Activated naive CD8-positive, alpha-beta T cell (primary cell): Measurements from ENCODE around the gene MEIKIN.
A peak's percentile ranks its signal among the peaks of the same experiment; 100 is the strongest.

ENCODE experiments used
- H3K27ac Mint-ChIP-seq: one replicate; pipeline ENCODE4 v1.8.0; 2021; ENCODE audit warnings: mixed read lengths
- H3K27me3 Mint-ChIP-seq: one replicate; pipeline ENCODE4 v1.8.0; 2021; ENCODE audit warnings: mixed read lengths
- H3K36me3 Mint-ChIP-seq: one replicate; pipeline ENCODE4 v1.8.0; 2021; ENCODE audit warnings: mixed read lengths
- H3K4me1 Mint-ChIP-seq: one replicate; pipeline ENCODE4 v1.8.0; 2021; ENCODE audit warnings: low read depth, mixed read lengths
- H3K4me3 Mint-ChIP-seq: one replicate; pipeline ENCODE4 v1.8.0; 2021; ENCODE audit warnings: mild to moderate bottlenecking, mixed read lengths
- H3K9me3 Mint-ChIP-seq: one replicate; pipeline ENCODE4 v1.8.0; 2021; ENCODE audit warnings: low read depth, mixed read lengths

The MEIKIN gene

DNA sequence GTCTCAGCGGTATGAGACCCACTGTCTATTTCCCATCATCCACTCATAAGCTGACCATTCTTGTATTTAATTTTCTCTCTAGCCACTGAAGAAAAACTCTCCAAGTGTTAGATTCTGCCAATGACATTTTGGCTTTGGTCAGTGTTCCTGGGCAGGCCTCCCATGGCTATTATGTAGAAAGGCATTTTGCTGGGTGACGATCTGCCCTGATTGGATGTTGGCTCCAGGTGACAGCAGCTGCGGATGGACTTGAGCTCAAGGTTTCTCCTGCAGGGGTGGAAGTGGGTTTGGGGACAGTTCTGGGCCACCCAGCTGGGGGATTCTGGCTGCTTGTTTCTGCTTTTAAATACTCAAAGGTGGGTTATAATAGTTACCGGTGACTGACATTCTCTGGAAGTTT is 34.4 kb upstream of the MEIKIN start:
- peaks cover 38% of the 10 kb centered on the region for H3K4me1 Mint-ChIP-seq
- H3K27ac Mint-ChIP-seq, result no peak overlapping the region
- H3K4me3 Mint-ChIP-seq, result no peak overlapping the region
- H3K36me3 Mint-ChIP-seq, result no peaks in the 10 kb centered on the region
- H3K9me3 Mint-ChIP-seq, result no peaks in the 10 kb centered on the region
- H3K27me3 Mint-ChIP-seq, result no peaks in the 10 kb centered on the region

DNA sequence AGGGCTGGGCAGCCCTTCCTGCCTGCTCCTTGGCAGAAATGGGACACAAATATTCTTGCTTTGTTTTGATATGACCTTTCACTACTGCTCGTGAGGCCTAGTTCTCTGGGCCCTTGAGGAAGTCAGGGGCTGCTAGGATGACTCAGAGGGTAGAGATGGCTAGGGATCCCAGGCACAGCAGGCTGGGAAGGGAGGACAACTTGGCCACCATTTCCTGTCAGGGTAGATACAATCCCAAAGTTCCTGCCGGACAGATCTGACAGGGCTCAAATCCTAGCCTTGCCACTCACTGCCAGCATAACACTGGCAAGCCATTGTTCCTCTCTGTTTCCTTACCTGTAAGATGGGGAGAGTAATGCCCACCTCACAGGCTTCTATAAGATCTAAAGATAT is 31.7 kb upstream of the MEIKIN start:
- no peaks in the 10 kb centered on the region for H3K27me3 Mint-ChIP-seq
- no peak overlapping the region for H3K4me3 Mint-ChIP-seq
- H3K27ac Mint-ChIP-seq, result peak overlapping the region; percentile 58
- H3K36me3 Mint-ChIP-seq, result peaks cover 3% of the 10 kb centered on the region
- H3K9me3 Mint-ChIP-seq, result no peaks in the 10 kb centered on the region
- peaks cover 59% of the 10 kb centered on the region for H3K4me1 Mint-ChIP-seq

DNA sequence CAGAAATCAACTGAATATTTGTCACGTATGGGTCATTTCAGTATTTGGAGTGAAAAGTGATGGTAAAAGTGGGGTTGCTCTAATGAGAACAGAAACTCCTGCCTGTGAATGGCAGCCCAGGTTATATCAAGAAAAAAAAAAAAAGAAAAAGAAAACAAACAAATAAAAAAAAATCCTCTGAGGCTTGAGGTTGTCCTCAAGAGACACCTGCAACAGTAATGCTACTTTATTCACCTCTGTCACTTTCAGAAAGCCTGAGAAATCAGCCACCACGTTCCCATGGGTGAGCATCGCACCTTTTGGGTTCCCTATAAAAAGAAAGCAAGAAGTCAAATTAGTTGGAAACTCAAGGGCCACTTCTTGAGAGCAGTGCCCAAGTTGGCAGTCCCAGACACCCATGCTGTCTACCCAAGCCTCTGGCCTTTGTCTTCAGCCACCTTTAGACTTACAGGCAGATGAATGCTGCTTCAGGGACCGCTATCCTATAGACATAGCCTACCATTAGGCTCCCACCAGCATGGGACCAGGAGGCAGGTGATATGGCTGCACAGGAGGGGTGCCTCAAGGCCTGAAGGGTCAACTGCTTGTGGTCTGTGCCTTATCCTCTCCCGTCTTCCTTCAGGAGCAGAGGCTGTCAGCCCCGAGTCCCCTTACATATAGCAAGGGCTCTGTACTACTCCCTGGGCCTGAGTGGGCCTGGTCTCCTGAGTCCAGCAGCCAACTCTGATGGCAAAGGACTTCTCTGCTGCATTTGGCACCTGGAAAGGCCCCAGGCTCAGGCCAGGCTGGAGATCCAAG is 31.1 kb upstream of the MEIKIN start:
- H3K9me3 Mint-ChIP-seq, result no peaks in the 10 kb centered on the region
- H3K4me3 Mint-ChIP-seq, result no peak overlapping the region
- peaks cover 5% of the 10 kb centered on the region for H3K36me3 Mint-ChIP-seq
- H3K27ac Mint-ChIP-seq, result peak overlapping the region; percentile 58
- no peaks in the 10 kb centered on the region for H3K27me3 Mint-ChIP-seq
- H3K4me1 Mint-ChIP-seq, result peaks cover 63% of the 10 kb centered on the region

- H3K27me3 Mint-ChIP-seq, result no peaks in the 10 kb centered on the region
- H3K27ac Mint-ChIP-seq, result peak overlapping the region; percentile 82
- peaks cover 7% of the 10 kb centered on the region for H3K36me3 Mint-ChIP-seq
- peak overlapping the region; percentile 83 for H3K4me3 Mint-ChIP-seq
- H3K9me3 Mint-ChIP-seq, result no peaks in the 10 kb centered on the region
- peaks cover 69% of the 10 kb centered on the region for H3K4me1 Mint-ChIP-seq
Observed at GRCh38 chr5:131974956-131975726, 29.7 kb upstream of the MEIKIN start.

- no peaks in the 10 kb centered on the region for H3K9me3 Mint-ChIP-seq
- H3K27ac Mint-ChIP-seq, result peak overlapping the region; percentile 82
- H3K36me3 Mint-ChIP-seq, result peaks cover 7% of the 10 kb centered on the region
- H3K27me3 Mint-ChIP-seq, result no peaks in the 10 kb centered on the region
- peak overlapping the region; percentile 83 for H3K4me3 Mint-ChIP-seq
- H3K4me1 Mint-ChIP-seq, result peaks cover 73% of the 10 kb centered on the region
Observed at GRCh38 chr5:131974622-131974955, 29.1 kb upstream of the MEIKIN start.

GRCh38 chr5:131974016-131974415 is 28.6 kb upstream of the MEIKIN start:
- H3K4me1 Mint-ChIP-seq, result peaks cover 76% of the 10 kb centered on the region
- no peaks in the 10 kb centered on the region for H3K9me3 Mint-ChIP-seq
- H3K36me3 Mint-ChIP-seq, result peaks cover 7% of the 10 kb centered on the region
- H3K4me3 Mint-ChIP-seq, result peak overlapping the region; percentile 83
- H3K27ac Mint-ChIP-seq, result peak overlapping the region; percentile 47
- H3K27me3 Mint-ChIP-seq, result no peaks in the 10 kb centered on the region

GRCh38 chr5:131973089-131973712 is 27.7 kb upstream of the MEIKIN start:
- H3K4me1 Mint-ChIP-seq, result peaks cover 76% of the 10 kb centered on the region
- no peak overlapping the region for H3K4me3 Mint-ChIP-seq
- H3K27ac Mint-ChIP-seq, result peak overlapping the region; percentile 42
- peaks cover 11% of the 10 kb centered on the region for H3K36me3 Mint-ChIP-seq
- no peaks in the 10 kb centered on the region for H3K9me3 Mint-ChIP-seq
- no peaks in the 10 kb centered on the region for H3K27me3 Mint-ChIP-seq

GRCh38 chr5:131968396-131968954 is 23.0 kb upstream of the MEIKIN start:
- Mint-ChIP-seq H3K27ac (peak overlapping the region; percentile 41), H3K4me1 (peaks cover 29% of the 10 kb centered on the region), H3K9me3 (no peaks in the 10 kb centered on the region), H3K36me3 (peaks cover 20% of the 10 kb centered on the region), H3K4me3 (no peak overlapping the region), H3K27me3 (no peaks in the 10 kb centered on the region)

- H3K4me3 Mint-ChIP-seq, result no peak overlapping the region
- peaks cover 16% of the 10 kb centered on the region for H3K36me3 Mint-ChIP-seq
- peaks cover 13% of the 10 kb centered on the region for H3K4me1 Mint-ChIP-seq
- no peaks in the 10 kb centered on the region for H3K9me3 Mint-ChIP-seq
- no peak overlapping the region for H3K27ac Mint-ChIP-seq
- H3K27me3 Mint-ChIP-seq, result no peaks in the 10 kb centered on the region
Observed at GRCh38 chr5:131966551-131966950, 21.1 kb upstream of the MEIKIN start.

DNA sequence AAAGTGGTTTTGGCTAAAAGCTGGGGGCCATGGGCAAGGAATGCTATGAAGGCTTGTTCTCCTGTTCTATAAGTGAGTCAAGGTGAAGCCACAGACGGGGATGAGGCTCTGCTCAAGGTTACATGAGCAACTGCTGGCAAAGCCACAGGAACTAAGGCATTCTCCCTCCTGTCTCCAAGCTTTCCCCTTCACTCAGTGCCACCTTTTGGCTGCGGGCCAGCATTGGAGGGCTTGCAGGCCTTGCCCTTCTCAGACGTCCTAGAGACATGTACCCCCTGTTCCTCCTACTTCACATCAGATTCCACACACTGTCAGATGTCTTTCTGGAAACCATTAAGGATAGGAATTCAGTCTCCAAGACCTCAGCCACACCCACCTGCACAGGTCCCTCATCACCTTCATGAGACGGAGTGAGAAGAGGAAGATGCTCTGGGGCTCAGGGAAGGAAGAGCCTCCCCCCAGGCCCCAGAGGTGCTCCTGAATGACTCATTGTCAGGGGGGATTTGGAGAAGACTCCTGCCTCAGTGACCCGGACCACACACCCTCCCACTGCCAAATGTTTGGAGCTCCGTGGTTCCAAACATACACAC is 20.5 kb upstream of the MEIKIN start:
- H3K4me3 Mint-ChIP-seq, result no peak overlapping the region
- no peaks in the 10 kb centered on the region for H3K9me3 Mint-ChIP-seq
- no peaks in the 10 kb centered on the region for H3K27me3 Mint-ChIP-seq
- H3K36me3 Mint-ChIP-seq, result peaks cover 16% of the 10 kb centered on the region
- no peak overlapping the region for H3K27ac Mint-ChIP-seq
- peaks cover 9% of the 10 kb centered on the region for H3K4me1 Mint-ChIP-seq

GRCh38 chr5:131959906-131960305 is 14.4 kb upstream of the MEIKIN start:
- Mint-ChIP-seq H3K4me1 (peaks cover 10% of the 10 kb centered on the region), H3K9me3 (no peaks in the 10 kb centered on the region), H3K27ac (peak overlapping the region; percentile 7), H3K36me3 (peaks cover 27% of the 10 kb centered on the region), H3K27me3 (no peaks in the 10 kb centered on the region), H3K4me3 (no peak overlapping the region)

DNA sequence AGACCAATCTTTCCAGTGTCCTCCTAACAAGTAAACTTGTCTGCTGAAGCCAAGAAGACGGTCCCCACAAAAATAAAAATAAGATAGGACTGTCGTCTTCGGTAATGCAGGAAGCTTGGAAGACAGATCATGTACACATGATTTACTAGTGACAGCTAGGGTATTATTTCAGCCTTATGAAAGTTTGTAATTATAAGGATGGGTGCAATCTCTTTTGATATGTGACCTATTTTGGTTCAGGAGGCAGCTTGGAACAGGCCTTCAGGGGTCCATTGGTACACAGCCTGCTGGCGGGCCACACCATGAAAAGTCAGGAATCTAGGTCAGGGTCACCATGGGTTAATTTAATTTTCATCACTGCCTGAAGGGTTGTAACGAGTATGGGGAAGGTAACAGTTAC is 13.7 kb upstream of the MEIKIN start:
- H3K4me3 Mint-ChIP-seq, result no peak overlapping the region
- no peaks in the 10 kb centered on the region for H3K27me3 Mint-ChIP-seq
- H3K4me1 Mint-ChIP-seq, result peaks cover 10% of the 10 kb centered on the region
- H3K27ac Mint-ChIP-seq, result peak overlapping the region; percentile 7
- peaks cover 35% of the 10 kb centered on the region for H3K36me3 Mint-ChIP-seq
- H3K9me3 Mint-ChIP-seq, result no peaks in the 10 kb centered on the region

GRCh38 chr5:131957721-131958441 is 12.4 kb upstream of the MEIKIN start:
- Mint-ChIP-seq H3K36me3 (peaks cover 34% of the 10 kb centered on the region), H3K9me3 (no peaks in the 10 kb centered on the region), H3K27ac (no peak overlapping the region), H3K4me3 (no peak overlapping the region), H3K4me1 (peaks cover 10% of the 10 kb centered on the region), H3K27me3 (no peaks in the 10 kb centered on the region)

DNA sequence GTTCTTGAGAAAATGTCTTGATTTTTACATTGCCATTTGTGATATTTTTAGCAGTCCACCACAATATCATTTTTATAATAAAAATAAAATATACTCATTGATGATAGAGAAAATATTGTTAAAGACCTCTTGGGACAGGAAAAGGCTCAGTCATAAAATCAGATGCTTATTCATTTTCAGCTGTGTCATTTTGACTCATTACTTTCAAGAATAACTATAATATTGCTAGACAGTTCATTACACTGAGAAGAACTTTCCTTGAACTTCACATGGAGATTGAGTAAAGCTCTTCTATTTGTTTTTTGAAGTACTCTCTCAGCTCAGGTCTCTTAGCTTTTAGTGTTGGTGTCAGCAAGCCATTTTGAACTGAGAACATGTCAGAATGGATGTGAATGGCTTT is 8.5 kb upstream of the MEIKIN start:
- Mint-ChIP-seq H3K4me3 (no peak overlapping the region), H3K27me3 (no peaks in the 10 kb centered on the region), H3K27ac (no peak overlapping the region), H3K4me1 (peaks cover 3% of the 10 kb centered on the region), H3K9me3 (no peaks in the 10 kb centered on the region), H3K36me3 (peaks cover 31% of the 10 kb centered on the region)
